Ovary (tissue), 9 donors: ENCODE data around the gene ADAMTSL5. TPM values are rescaled to one million over a fixed set of nuclear protein-coding genes. Genes with fewer than 3 reads are reported as not detected.
A peak's percentile ranks its signal among the peaks of the same experiment; 100 is the strongest.

ENCODE experiments used
- DNase-seq, 5 donors: peaks; one replicate each; pipeline ENCODE4 v3.0.0-alpha.2; 2019 to 2020
- H3K27ac ChIP-seq, 2 donors: fragments of 200-600 bp; one replicate each; pipeline versions ENCODE4 v1.5.1 to v1.8.0; 2019 to 2022
- H3K27me3 ChIP-seq: fragments of 200-600 bp; one replicate; pipeline ENCODE4 v1.8.0; 2022
- H3K36me3 ChIP-seq: fragments of 200-600 bp; sonication (generic); one replicate; pipeline ENCODE4 v1.5.1; 2019
- H3K4me1 ChIP-seq: one replicate; pipeline ENCODE4 v1.8.1; 2013; ENCODE audit warnings: mild to moderate bottlenecking, moderate library complexity; ENCODE audit not compliant: insufficient read depth
- H3K4me3 ChIP-seq: fragments of 200-600 bp; sonication (generic); one replicate; pipeline ENCODE4 v1.5.1; 2017
- H3K9me3 ChIP-seq, 2 donors: fragments of 200-600 bp in 1 of 2; sonication (generic) in 1 of 2; one replicate each; pipeline versions ENCODE4 v1.5.1 to v1.8.1; 2013 to 2019; ENCODE audit warnings: mild to moderate bottlenecking in 1 of 2, moderate library complexity in 1 of 2
- EP300 ChIP-seq: sonication (generic); formaldehyde crosslinking; IDR thresholded peaks from one replicate; pipeline ENCODE4 v1.6.1; 2017; ENCODE audit warnings: antibody characterized with exemption
- POLR2A ChIP-seq: fragments of 450-650 bp; IDR thresholded peaks from one replicate; pipeline ENCODE4 v1.6.1; 2017; ENCODE audit warnings: antibody characterized with exemption, mild to moderate bottlenecking, moderate library complexity
- whole genome bisulfite sequencing, 3 donors: extraction: QIAGEN DNeasy Blood & Tissue Kit in 1 of 3; methylation state at CpG; one replicate each; pipeline versions ENCODE4 v1.1.5 to v1.1.7; 2013 to 2017; 5-methylcytosine and 5-hydroxymethylcytosine counted together
- intact Hi-C, 4 donors: fragments of 100-400 bp; cut with DNase I; formaldehyde crosslinking; loops; one replicate each; pipeline versions ENCODE4 v1.11.0 to v1.15.1; 2022 to 2023
- polyA plus RNA-seq, 2 donors: library from polyadenylated mRNA; stranded (reverse); fragments of 200-250 nt in 1 of 2; fragments of 350-450 nt in 1 of 2; fragmentation: Illumina TruSeq in 1 of 2; extraction: RNeasy Lipid Tissue Mini Kit (QIAGEN cat#74804) in 1 of 2; gene quantifications; one replicate each; pipeline ENCODE4 v1.2.3, GENCODE V29; 2013 to 2014
- total RNA-seq, 7 donors: library from RNA; depleted of rRNA in 2 of 7; stranded (reverse); fragments of >200 nt in 2 of 7; fragmentation: NEBNext Ultra II Directional in 3 of 7; extraction: Animal tissue kit (Norgen Biotek cat#: 25700) in 3 of 7; gene quantifications; one replicate each; pipeline versions ENCODE4 v1.1.0 to v1.2.4, GENCODE V29; 2016 to 2023
- TF ChIP-seq, protein P1 (sequence below), 3 donors: fragments of 450-650 bp in 2 of 3; fragments of 200-600 bp in 1 of 3; IDR thresholded peaks; one replicate each; pipeline versions ENCODE4 v1.5.1 to v1.8.0; 2016 to 2022; ENCODE audit warnings: antibody characterized with exemption in 3 of 3, mild to moderate bottlenecking in 1 of 3
- donor health status: DM: no; HTN: no; CAD: no; lungs with moderate emphysema.
- donor health status: DM: no; HTN: no; CAD: no.
- donor health status: Bipolar disorder and iron deficiency.
- donor health status: DM: yes; HTN: yes; CAD: no.
- donor health status: DM: no; HTN: no; CAD: no.
- donor health status: DM: yes; HTN: yes; CAD: no.

Gene ADAMTSL5
- total and polyA plus RNA-seq, 9 donors = 0.19 to 7.5 (median 2.0) TPM; not detected in 1

DNA sequence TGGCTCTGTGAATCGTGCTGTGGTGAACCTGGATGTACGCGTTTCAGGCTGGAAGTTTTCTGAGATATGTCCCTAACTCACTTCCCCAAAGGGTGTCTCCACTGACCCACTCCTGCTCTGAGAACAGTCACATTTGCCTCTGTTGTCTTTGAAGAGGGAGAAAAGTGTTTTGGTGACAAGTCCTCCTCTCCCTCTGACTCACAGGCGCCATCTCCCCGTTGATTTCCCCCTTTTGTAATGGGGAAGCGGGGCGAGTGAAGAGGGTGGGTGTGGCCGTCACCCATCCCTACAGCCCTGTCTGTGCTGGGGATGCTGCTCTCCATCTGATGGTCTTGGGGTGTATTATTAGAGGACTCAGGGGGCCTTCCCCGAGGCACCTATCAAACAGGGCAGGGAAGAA, 53.3 kb downstream of the ADAMTSL5 start:
- H3K27me3 ChIP-seq = no peaks in the 10 kb centered on the region
- 81 to 86% (median 83%) methylated on average over 9 of the region's 9 CpGs for WGBS, 3 donors

DNA sequence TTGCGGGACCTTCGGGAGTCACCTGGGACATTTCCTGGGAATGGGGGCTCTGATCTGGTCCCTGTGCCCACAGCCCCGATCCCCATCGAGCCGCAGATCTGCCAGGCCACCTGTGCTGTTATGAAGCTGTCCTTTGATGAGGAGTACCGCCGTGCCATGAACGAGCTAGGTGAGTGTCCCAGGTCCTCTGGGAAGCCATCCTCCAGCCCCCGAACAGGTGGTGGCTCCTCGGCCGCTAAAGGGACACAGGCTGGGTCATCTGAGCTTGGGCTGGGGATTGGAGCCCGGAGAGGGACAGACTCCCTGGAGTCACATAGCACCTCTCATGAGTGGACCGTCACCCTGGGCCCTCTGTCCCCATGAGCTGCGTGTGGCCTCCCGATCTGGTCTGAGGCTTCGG, 54.9 kb downstream of the ADAMTSL5 start:
- no peak for DNase-seq
- peaks cover 1% of the 10 kb centered on the region for H3K4me1 ChIP-seq
- TF ChIP-seq POLR2A (no peak), EP300 (no peak)
- TF ChIP-seq, protein P1, sequence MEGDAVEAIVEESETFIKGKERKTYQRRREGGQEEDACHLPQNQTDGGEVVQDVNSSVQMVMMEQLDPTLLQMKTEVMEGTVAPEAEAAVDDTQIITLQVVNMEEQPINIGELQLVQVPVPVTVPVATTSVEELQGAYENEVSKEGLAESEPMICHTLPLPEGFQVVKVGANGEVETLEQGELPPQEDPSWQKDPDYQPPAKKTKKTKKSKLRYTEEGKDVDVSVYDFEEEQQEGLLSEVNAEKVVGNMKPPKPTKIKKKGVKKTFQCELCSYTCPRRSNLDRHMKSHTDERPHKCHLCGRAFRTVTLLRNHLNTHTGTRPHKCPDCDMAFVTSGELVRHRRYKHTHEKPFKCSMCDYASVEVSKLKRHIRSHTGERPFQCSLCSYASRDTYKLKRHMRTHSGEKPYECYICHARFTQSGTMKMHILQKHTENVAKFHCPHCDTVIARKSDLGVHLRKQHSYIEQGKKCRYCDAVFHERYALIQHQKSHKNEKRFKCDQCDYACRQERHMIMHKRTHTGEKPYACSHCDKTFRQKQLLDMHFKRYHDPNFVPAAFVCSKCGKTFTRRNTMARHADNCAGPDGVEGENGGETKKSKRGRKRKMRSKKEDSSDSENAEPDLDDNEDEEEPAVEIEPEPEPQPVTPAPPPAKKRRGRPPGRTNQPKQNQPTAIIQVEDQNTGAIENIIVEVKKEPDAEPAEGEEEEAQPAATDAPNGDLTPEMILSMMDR (IDR thresholded peaks at IDR 0.05) = no peak
- no peak overlapping the region for H3K4me3 ChIP-seq
- H3K27me3 ChIP-seq = no peaks in the 10 kb centered on the region
- 79 to 88% (median 88%) methylated on average over 16 of the region's 16 CpGs for WGBS, 3 donors
- intact Hi-C loops = no loop called here
- no peaks in the 10 kb centered on the region for H3K36me3 ChIP-seq
- H3K27ac ChIP-seq = no peak overlapping the region
- no peaks in the 10 kb centered on the region for H3K9me3 ChIP-seq

More for the DNA sequence above, 53.3 kb downstream of the ADAMTSL5 start:
- H3K27ac ChIP-seq = no peak overlapping the region
- intact Hi-C loops = no loop called here
- TF ChIP-seq EP300 (no peak), POLR2A (no peak)
- TF ChIP-seq, protein P1 (IDR thresholded peaks at IDR 0.05) = no peak
- H3K36me3 ChIP-seq = no peaks in the 10 kb centered on the region
- H3K9me3 ChIP-seq = no peaks in the 10 kb centered on the region
- H3K4me3 ChIP-seq = no peak overlapping the region
- DNase-seq = no peak
- H3K4me1 ChIP-seq = peaks cover 1% of the 10 kb centered on the region

DNA sequence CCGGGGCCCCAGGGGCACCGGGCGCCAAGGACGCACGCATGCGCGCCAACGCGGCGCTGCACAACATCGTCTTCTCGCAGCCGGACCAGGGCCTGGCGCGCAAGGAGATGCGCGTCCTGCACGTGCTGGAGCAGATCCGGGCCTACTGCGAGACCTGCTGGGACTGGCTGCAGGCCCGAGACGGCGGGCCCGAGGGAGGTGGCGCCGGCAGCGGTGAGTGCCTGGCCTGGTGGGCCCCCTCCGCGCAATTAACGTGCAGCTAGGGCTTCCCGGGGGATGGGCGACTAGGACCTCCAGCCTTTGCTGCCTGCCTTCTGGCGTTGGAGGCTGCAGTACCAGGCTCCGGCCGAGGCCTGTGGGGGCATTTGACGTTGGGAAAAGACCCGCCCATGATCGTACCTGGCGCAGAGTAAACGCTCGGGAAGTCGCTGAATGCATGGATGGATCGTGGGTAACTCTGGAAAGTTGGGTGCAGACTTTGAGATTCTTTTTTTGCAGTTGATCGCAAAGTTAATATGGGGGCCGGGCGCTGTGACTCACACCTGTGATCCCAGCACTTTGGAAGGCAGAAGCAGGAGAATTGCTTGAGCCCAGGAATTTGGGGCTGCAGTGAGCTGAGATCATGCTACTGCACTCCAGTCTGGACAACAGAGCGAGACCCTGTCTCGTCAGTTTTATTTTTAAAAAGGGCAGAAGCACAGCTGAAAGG, 55.6 kb downstream of the ADAMTSL5 start:
- intact Hi-C loops = no loop called here
- no peaks in the 10 kb centered on the region for H3K27me3 ChIP-seq
- peaks cover 1% of the 10 kb centered on the region for H3K4me1 ChIP-seq
- no peaks in the 10 kb centered on the region for H3K36me3 ChIP-seq
- no peak overlapping the region for H3K27ac ChIP-seq
- peak in 1 of 5 donors; percentile 44 for DNase-seq
- H3K9me3 ChIP-seq = no peaks in the 10 kb centered on the region
- WGBS, 3 donors = 15 to 28% (median 17%) methylated on average over 48 of the region's 48 CpGs
- H3K4me3 ChIP-seq = no peak overlapping the region
- TF ChIP-seq, protein P1 (IDR thresholded peaks at IDR 0.05) = no peak
- TF ChIP-seq POLR2A (no peak), EP300 (no peak)

DNA sequence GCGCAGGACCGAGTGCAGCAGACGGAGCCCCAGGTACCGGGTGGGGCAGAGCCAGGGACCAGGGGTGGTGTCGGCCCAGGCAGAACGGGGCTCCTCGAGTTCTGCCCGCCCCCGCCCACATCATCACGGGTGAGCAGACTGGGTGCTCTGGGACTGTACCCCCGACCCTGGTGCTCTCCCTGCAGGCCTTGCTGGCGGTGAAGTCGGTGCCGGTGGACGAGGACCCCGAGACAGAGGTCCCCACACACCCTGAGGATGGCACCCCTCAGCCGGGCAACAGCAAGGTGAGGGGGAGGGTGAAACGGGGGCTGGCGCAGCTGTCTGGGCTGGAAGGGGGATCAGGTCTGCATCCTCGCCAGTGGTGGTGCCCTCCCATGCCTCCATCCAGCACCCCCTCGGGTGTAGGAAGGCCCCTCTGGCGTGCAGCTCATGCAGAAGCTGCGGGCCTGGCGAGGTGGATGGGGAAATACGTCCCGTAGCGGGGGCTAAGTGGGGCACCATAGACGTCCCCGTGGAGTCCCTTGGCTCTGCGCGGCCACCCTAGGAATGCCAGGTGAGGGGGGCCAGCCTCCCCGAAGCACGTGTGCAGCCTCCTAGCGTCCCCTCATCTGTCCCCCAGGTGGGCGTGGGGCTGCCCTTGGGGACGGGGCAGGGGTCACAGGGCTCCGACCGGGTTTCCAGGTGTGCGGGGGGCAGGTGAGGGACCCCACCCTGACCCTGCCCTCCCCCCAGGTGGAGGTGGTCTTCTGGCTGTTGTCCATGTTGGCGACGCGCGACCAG, 56.5 kb downstream of the ADAMTSL5 start:
- H3K9me3 ChIP-seq = no peaks in the 10 kb centered on the region
- no peak for TF ChIP-seq EP300
- TF ChIP-seq, protein P1 (IDR thresholded peaks at IDR 0.05) = no peak
- intact Hi-C loops = no loop called here
- peaks cover 1% of the 10 kb centered on the region for H3K4me1 ChIP-seq
- H3K4me3 ChIP-seq = no peak overlapping the region
- 20 to 34% (median 22%) methylated on average over 35 to 43 of the region's 43 CpGs for WGBS, 3 donors
- H3K27ac ChIP-seq = no peak overlapping the region
- no peak for DNase-seq
- peaks cover 1% of the 10 kb centered on the region for H3K27me3 ChIP-seq
- H3K36me3 ChIP-seq = no peaks in the 10 kb centered on the region
